Upper lobe of right lung (tissue), 1 donor: ENCODE data around the gene PFKFB4. TPM values are rescaled to one million over a fixed set of nuclear protein-coding genes. Genes with fewer than 3 reads are reported as not detected.

Source experiments
- ATAC-seq: fragments of 200-7000 bp; cut with Tn5 transposase; one replicate; pipeline ENCODE4 v1.9.1; 2020; ENCODE audit warnings: mild to moderate bottlenecking, moderate library complexity
- DNase-seq: peaks from one replicate; pipeline ENCODE4 v3.0.0-alpha.2; 2020
- H3K27ac ChIP-seq: fragments of 200-600 bp; one replicate; pipeline ENCODE4 v1.8.0; 2022
- H3K27me3 ChIP-seq: fragments of 200-600 bp; one replicate; pipeline ENCODE4 v1.8.0; 2022; ENCODE audit warnings: mild to moderate bottlenecking
- H3K36me3 ChIP-seq: fragments of 200-600 bp; one replicate; pipeline ENCODE4 v1.8.0; 2022
- H3K4me1 ChIP-seq: fragments of 200-600 bp; one replicate; pipeline ENCODE4 v1.8.0; 2022
- H3K4me3 ChIP-seq: fragments of 200-600 bp; one replicate; pipeline ENCODE4 v1.8.0; 2022; ENCODE audit warnings: mild to moderate bottlenecking
- H3K9me3 ChIP-seq: fragments of 200-600 bp; one replicate; pipeline ENCODE4 v1.8.0; 2022
- intact Hi-C: fragments of 100-400 bp; cut with DNase I; formaldehyde crosslinking; loops from one replicate; pipeline ENCODE4 v1.11.0; 2022
- total RNA-seq: library from RNA; stranded (reverse); fragmentation: NEBNext Ultra II Directional; extraction: Animal tissue kit (Norgen Biotek cat#: 25700); gene quantifications from one replicate; pipeline ENCODE4 v1.2.1, GENCODE V29; 2021
- TF ChIP-seq, protein P1 (sequence below): fragments of 200-600 bp; IDR thresholded peaks from one replicate; pipeline ENCODE4 v1.8.0; 2022; ENCODE audit warnings: antibody characterized with exemption
- donor health status: DM: no; HTN: yes; CAD: no; lungs with severe emphysema.

PFKFB4 gene
- total RNA-seq, 1 donor from 2014 or later: 11.0 TPM

DNA sequence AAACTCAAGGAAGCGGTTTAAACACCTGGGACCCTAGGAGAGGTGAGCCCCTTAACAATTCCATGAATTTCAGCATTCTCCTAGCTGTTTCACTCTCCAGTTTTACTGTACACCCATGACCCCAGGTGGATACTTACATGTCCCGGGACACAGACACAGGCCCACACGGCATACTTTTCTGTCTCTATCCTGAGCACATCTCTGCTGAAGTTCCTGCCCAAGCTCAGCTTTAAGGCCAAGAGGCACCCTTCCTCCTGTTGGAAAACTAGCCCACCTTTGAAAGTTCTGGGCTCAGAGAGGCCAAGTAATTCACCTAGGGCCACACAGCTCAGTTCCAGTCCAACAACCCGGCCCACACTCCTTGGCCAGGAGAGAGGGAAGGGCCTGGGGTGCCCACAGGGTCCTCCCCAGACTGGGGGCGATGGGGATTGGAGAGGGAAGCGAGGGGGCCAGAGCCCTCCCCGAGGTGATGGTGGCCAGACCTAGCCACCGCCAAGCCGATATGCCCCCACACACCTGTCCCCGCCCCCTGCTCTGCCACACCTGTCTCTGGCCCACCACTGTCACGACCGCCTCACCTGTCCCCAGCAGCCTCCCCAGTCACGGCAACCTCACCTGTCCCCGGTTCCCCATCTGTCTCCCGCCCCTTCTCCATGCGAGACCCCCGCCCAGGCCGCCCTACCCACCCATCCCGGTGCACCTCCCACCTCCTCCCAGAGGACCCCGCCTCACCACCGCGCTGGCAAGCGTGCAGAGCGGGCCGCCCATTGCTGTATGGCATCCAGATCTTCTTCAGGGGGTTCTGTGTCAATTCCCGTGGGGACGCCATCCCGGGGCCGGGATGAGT, 431 bp downstream of the PFKFB4 start:
- intact Hi-C loops: no loop called here
- H3K27ac ChIP-seq: peak overlapping the region; percentile 42

DNA sequence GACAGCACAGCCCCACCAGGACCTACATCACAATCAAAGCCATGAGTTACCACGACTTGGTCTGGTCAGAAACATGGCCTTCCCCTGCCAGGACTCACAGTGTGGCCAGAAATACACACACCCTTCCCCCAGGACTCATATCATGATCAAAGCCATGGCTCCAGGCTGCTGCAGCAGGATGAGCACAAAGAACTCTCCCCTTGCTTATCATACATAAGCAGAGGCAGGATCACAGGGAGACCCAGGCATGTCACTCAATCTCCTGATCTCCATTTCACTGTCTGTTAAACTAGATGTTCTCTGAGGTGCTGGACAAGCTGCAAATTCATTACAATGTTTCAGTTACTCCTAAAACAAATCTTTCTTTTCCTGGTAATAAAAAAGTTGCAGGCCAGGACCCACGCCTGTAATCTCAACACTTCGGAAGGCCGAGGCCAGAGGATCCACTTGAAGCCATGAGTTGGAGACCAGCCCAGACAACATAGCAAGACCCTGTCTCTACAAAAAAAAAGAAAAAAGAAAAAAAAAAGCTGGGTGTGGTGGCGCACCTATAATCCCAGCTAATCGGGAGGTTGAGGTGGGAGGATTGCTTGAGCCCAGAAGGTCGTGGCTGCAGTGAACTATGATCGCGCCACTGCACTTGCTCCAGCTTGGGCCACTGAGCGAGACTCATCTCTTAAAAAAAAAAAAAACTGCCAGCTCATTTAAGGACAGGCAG, 1.2 kb downstream of the PFKFB4 start:
- Histone ChIP-seq H3K36me3 (no peaks in the 10 kb centered on the region), H3K4me1 (peaks cover 24% of the 10 kb centered on the region), H3K9me3 (no peaks in the 10 kb centered on the region), H3K4me3 (no peak overlapping the region), H3K27ac (no peak overlapping the region), H3K27me3 (no peaks in the 10 kb centered on the region)
- intact Hi-C loops: no loop called here
- TF ChIP-seq, protein P1, sequence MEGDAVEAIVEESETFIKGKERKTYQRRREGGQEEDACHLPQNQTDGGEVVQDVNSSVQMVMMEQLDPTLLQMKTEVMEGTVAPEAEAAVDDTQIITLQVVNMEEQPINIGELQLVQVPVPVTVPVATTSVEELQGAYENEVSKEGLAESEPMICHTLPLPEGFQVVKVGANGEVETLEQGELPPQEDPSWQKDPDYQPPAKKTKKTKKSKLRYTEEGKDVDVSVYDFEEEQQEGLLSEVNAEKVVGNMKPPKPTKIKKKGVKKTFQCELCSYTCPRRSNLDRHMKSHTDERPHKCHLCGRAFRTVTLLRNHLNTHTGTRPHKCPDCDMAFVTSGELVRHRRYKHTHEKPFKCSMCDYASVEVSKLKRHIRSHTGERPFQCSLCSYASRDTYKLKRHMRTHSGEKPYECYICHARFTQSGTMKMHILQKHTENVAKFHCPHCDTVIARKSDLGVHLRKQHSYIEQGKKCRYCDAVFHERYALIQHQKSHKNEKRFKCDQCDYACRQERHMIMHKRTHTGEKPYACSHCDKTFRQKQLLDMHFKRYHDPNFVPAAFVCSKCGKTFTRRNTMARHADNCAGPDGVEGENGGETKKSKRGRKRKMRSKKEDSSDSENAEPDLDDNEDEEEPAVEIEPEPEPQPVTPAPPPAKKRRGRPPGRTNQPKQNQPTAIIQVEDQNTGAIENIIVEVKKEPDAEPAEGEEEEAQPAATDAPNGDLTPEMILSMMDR: no peak
- ATAC-seq: no peak
- DNase-seq: no peak

More for the DNA sequence above, 431 bp downstream of the PFKFB4 start:
- peak overlapping the region; percentile 68 for H3K4me3 ChIP-seq
- H3K4me1 ChIP-seq: peaks cover 27% of the 10 kb centered on the region
- H3K36me3 ChIP-seq: no peaks in the 10 kb centered on the region
- TF ChIP-seq, protein P1: no peak
- DNase-seq (no peak), ATAC-seq (no peak)
- H3K9me3 ChIP-seq: no peaks in the 10 kb centered on the region
- H3K27me3 ChIP-seq: no peaks in the 10 kb centered on the region

DNA sequence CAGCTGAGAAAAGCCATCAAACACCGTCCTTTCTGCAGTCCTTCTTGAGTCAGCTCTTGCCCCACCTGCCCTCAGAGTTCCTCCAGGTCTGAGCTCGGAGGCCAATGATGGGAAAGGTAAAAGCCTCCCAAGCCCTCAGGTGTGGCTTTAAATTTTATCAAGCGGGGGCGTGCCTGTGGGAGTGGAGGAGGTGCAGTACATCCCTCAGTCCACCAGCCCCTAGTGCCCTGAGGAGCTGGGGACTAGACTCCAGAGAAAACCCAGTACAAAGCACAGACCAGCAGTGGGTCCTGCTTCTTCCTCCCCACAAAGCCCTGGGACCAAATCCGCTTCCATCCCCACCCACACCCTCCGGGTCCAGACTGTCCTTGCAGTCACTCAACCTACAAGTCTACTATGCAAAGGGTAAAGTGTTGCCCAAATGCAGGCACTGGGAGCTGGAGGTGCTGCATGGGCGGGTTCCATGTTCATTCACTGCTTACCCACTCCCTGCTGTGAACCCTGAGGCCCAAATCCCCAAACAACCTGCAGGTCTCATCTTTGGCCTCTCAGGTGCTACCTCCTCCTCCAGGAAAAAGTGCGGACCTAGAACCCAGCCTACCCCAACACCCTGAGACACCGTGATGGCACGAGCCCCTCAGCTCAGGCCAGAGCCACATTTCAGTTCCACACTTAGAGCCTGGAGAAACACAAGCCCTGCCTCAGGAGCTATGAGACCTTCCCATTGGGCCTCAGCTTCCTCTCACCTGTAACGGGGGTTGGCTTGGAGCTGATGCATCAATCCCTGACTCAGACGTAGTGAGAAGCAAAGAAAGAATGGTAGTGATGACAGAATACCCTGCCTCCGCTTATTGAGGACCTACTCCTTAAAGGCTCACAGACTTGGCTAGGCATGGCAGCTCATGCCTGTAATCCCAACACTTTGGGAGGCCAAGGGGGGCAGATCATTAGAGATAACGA, 2.4 kb downstream of the PFKFB4 start:
- intact Hi-C loops: no loop called here
- no peaks in the 10 kb centered on the region for H3K9me3 ChIP-seq
- no peak for ATAC-seq

DNA sequence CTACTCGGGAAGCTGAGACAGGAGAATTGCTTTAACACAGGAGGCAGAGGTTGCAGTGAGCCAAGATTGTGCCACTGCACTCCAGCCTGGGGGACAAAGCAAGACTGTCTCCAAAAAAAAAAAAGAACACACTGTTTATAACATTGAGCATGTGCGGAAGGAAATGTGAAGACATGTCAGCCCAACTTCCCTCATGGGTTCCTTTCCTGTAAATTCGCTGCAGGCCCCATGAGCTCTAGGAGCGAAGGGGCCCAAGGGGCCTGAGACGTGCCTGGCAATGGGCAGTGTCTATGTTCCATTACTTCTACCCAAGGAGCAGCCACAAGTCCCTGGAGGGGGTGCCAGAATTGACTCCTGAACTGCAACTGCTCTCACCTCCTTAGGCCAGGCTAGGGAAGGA, 3.2 kb downstream of the PFKFB4 start:
- ATAC-seq (no peak), DNase-seq (no peak)
- H3K27me3 ChIP-seq: no peaks in the 10 kb centered on the region
- H3K9me3 ChIP-seq: no peaks in the 10 kb centered on the region
- TF ChIP-seq, protein P1: no peak
- no peak overlapping the region for H3K27ac ChIP-seq
- no peak overlapping the region for H3K4me3 ChIP-seq
- H3K36me3 ChIP-seq: no peaks in the 10 kb centered on the region
- intact Hi-C loops: no loop called here
- peaks cover 15% of the 10 kb centered on the region for H3K4me1 ChIP-seq

More for the DNA sequence above, 2.4 kb downstream of the PFKFB4 start:
- H3K4me1 ChIP-seq: peaks cover 16% of the 10 kb centered on the region
- H3K4me3 ChIP-seq: no peak overlapping the region
- TF ChIP-seq, protein P1: no peak
- H3K27ac ChIP-seq: no peak overlapping the region
- DNase-seq: no peak
- no peaks in the 10 kb centered on the region for H3K27me3 ChIP-seq
- no peaks in the 10 kb centered on the region for H3K36me3 ChIP-seq
